GM12878 (cell line): ENCODE data around the gene ESYT3. TPM values are rescaled to one million over a fixed set of nuclear protein-coding genes. Genes with fewer than 3 reads are reported as not detected.

Experiments
- ATAC-seq: fragments of 200-7000 bp; cut with Tn5 transposase; 3 replicates; pipeline ENCODE4 v1.9.1; 2020; ENCODE audit warnings: mild to moderate bottlenecking, moderate library complexity
- BruUV-seq: library from RNA; stranded (reverse); fragments of 400-500 nt; replicated peaks from 2 replicates; lab custom pipeline; 2021; lab: Mats Ljungman, UMichigan
- CTCF ChIA-PET: fragments of 300-600 bp; sonication (Branson Sonifier 250); formaldehyde crosslinking; extraction: SDS; loops from one replicate; lab custom pipeline; 2021; ENCODE audit warnings: inconsistent platforms; lab: Yijun Ruan, JAX
- POLR2A ChIA-PET: fragments of 350-600 bp; formaldehyde crosslinking; extraction: SDS; loops from one replicate; lab custom pipeline; 2021; ENCODE audit warnings: inconsistent platforms; lab: Charles Lee
- RAD21 ChIA-PET: fragments of 300-600 bp; sonication (Branson Sonifier 250); formaldehyde crosslinking; loops from one replicate; lab custom pipeline; 2023; ENCODE audit warnings: antibody characterized with exemption; ENCODE audit not compliant: unreplicated experiment; lab: Charles Lee
- SMC1A ChIA-PET: fragments of 300-600 bp; sonication (Branson Sonifier 250); formaldehyde crosslinking; loops from one replicate; lab custom pipeline; 2023; ENCODE audit not compliant: unreplicated experiment, uncharacterized antibody; lab: Charles Lee
- DNase-seq: peaks from one replicate; pipeline ENCODE4 v3.0.0-alpha.2; 2011; ENCODE audit warnings: low read depth, low spot score
- FAIRE-seq: peaks from 3 replicates; lab custom pipeline; 2011; peaks lifted over from hg19 to GRCh38; lab: Jason Lieb, UNC
- H2AFZ ChIP-seq: 2 replicates; pipeline ENCODE4 v1.6.0; 2011; ENCODE audit warnings: low read depth, low read length, control low read depth; ENCODE audit not compliant: control insufficient read depth
- H3K27ac ChIP-seq: 2 replicates; pipeline ENCODE4 v1.5.1; 2011; ENCODE audit warnings: control low read depth; ENCODE audit not compliant: control insufficient read depth, insufficient read depth
- H3K27me3 ChIP-seq, 2 experiments: replicated peaks in 1 of 2; 2 replicates each; pipeline versions ENCODE4 v1.6.0 to v1.6.1; 2011; ENCODE audit warnings: low read length in 1 of 2; ENCODE audit not compliant: control insufficient read depth in 2 of 2, insufficient read depth in 2 of 2
- H3K36me3 ChIP-seq, 2 experiments: 2 replicates each; pipeline ENCODE4 v1.5.1; 2011; ENCODE audit warnings: low read length in 1 of 2; ENCODE audit not compliant: control insufficient read depth in 2 of 2, insufficient read depth in 2 of 2
- H3K4me1 ChIP-seq: 2 replicates; pipeline ENCODE4 v1.6.1; 2011; ENCODE audit warnings: mild to moderate bottlenecking, low read length, moderate library complexity, mixed read lengths; ENCODE audit not compliant: control insufficient read depth, insufficient read depth
- H3K4me2 ChIP-seq: 2 replicates; pipeline ENCODE4 v1.6.0; 2011; ENCODE audit warnings: control low read depth; ENCODE audit not compliant: control insufficient read depth, insufficient read depth
- H3K4me3 ChIP-seq: fragments of 200-600 bp; sonication (generic); 2 replicates; pipeline ENCODE4 v1.5.1; 2016
- H3K79me2 ChIP-seq: 2 replicates; pipeline ENCODE4 v1.6.0; 2011; ENCODE audit warnings: low read length; ENCODE audit not compliant: control insufficient read depth, insufficient read depth
- H3K9ac ChIP-seq: 2 replicates; pipeline ENCODE4 v1.8.0; 2011; ENCODE audit warnings: low read length, control low read depth, mixed read lengths; ENCODE audit not compliant: control insufficient read depth, insufficient read depth
- H3K9me3 ChIP-seq: replicated peaks from 3 replicates; pipeline ENCODE4 v1.5.1; 2011; ENCODE audit warnings: mild to moderate bottlenecking, low read length; ENCODE audit not compliant: control insufficient read depth, insufficient read depth
- H4K20me1 ChIP-seq: 2 replicates; pipeline ENCODE4 v1.6.0; 2011; ENCODE audit not compliant: control insufficient read depth, insufficient read depth
- E2F8 ChIP-seq: fragments of 450-650 bp; IDR thresholded peaks from 2 replicates; pipeline ENCODE4 v1.6.1; 2018; ENCODE audit warnings: mild to moderate bottlenecking, low read depth, moderate library complexity; ENCODE audit not compliant: partially characterized antibody
- SMC3 ChIP-seq: IDR thresholded peaks from 2 replicates; pipeline ENCODE4 v1.6.1; 2011; ENCODE audit warnings: low read length, improper control_type of control experiment, borderline replicate concordance
- TARDBP ChIP-seq: IDR thresholded peaks from 2 replicates; pipeline ENCODE4 v1.6.1; 2016; ENCODE audit warnings: borderline replicate concordance
- WGBS: methylation state at CpG from one replicate; pipeline ENCODE4 v1.1.6; 2016; ENCODE audit warnings: low lambda C conversion rate; ENCODE audit not compliant: insufficient replicate concordance, insufficient coverage; ENCODE audit errors: missing lambda C conversion rate; 5-methylcytosine and 5-hydroxymethylcytosine counted together
- in situ Hi-C: fragments of 300-500 bp; cut with MboI; formaldehyde crosslinking; loops from 9 replicates; pipeline ENCODE4 v1.14.3; 2018; ENCODE audit warnings: mixed read lengths
- intact Hi-C: fragments of 100-400 bp; cut with micrococcal nuclease; formaldehyde crosslinking; loops from one replicate; pipeline ENCODE4 v1.14.2; 2022; ENCODE audit not compliant: unreplicated experiment
- polyA plus RNA-seq, 11 experiments: library from polyadenylated mRNA; depleted of rRNA in 4 of 11; unstranded in 6 of 11; stranded (reverse) in 5 of 11; fragments of >200 nt; fragmentation: Nextera tagmentation in 4 of 11; fragmentation: Illumina TruSeq in 1 of 11; extraction: Ambion mirVana in 4 of 11; extraction: Trizol in 1 of 11; gene quantifications; 1 replicate in 1 of 11; 2 replicates in 10 of 11; pipeline versions ENCODE4 v1.2.1 to v1.2.3, GENCODE V29; 2011 to 2016; ENCODE audit warnings: inconsistent platforms in 2 of 11, missing spikeins in 2 of 11, low read depth in 1 of 11
- total RNA-seq, 4 experiments: library from RNA; depleted of rRNA in 3 of 4; stranded (reverse); fragments of >200 nt in 3 of 4; fragmentation: Illumina TruSeq in 1 of 4; extraction: Trizol in 1 of 4; gene quantifications; 2 replicates each; pipeline versions ENCODE4 v1.2.1 to v1.2.3, GENCODE V29; 2013 to 2021
- TF ChIP-seq, protein P1 (sequence below): IDR thresholded peaks from 2 replicates; pipeline ENCODE4 v1.6.1; 2012; ENCODE audit warnings: low read depth, low read length, improper control_type of control experiment

Gene ESYT3
- total and polyA plus RNA-seq, 10 of the 15 experiments (the other 5 are each of a cell fraction or from before 2014, with no cell fraction given): not detected

DNA sequence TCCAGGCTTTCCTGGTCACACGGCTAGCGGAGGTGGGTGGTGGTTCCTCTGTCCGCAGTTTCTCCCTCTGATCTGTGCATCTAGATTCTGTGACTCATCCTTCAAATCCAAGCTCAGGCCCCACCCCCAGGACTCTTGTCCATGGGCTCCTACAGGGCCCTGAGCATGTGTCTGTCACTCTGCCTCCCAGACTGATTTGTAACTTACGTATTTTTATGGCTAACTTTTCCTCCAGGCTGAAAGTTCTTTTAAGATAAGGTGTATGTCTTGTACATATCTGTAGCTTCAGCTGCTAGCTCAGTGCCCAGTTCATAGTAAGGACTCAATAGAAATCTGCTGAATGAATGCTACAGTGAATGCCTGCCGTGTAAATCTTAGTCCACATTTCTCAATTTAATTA is 8.0 kb downstream of the ESYT3 start:
- ChIA-PET RAD21 (no interaction called here), CTCF (no interaction called here), POLR2A (no interaction called here), SMC1A (no interaction called here)
- ATAC-seq: no peak
- Histone ChIP-seq H2AFZ (no peak overlapping the region), H3K4me2 (no peak overlapping the region), H3K9ac (no peak overlapping the region), H3K79me2 (no peaks in the 10 kb centered on the region), H3K27me3 (peaks cover 0 to 6% of the 10 kb centered on the region in 2 experiments; a peak in 3 of 4 replicates), H3K27ac (no peak overlapping the region), H3K9me3 (no peaks in the 10 kb centered on the region), H3K4me3 (no peak overlapping the region), H4K20me1 (no peaks in the 10 kb centered on the region), H3K36me3 (no peaks in the 10 kb centered on the region), H3K4me1 (no peaks in the 10 kb centered on the region)
- BruUV-seq: no TSS peak
- TF ChIP-seq, protein P1, sequence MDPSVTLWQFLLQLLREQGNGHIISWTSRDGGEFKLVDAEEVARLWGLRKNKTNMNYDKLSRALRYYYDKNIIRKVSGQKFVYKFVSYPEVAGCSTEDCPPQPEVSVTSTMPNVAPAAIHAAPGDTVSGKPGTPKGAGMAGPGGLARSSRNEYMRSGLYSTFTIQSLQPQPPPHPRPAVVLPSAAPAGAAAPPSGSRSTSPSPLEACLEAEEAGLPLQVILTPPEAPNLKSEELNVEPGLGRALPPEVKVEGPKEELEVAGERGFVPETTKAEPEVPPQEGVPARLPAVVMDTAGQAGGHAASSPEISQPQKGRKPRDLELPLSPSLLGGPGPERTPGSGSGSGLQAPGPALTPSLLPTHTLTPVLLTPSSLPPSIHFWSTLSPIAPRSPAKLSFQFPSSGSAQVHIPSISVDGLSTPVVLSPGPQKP: no peak
- no peak for TF ChIP-seq E2F8
- TF ChIP-seq SMC3: no peak
- no peak for TF ChIP-seq TARDBP
- DNase-seq: no peak
- in situ Hi-C loops: no loop called here
- no peak for FAIRE-seq
- intact Hi-C loops: no loop called here
- WGBS: 44% methylated on average over 5 of the region's 5 CpGs
